Jurkat, Clone E6-1 (cell line): ENCODE measurements around the gene ADAP2.
A peak's percentile ranks its signal among the peaks of the same experiment; 100 is the strongest.
"Not testable (repeated sequence)": the region's sequence is repeated elsewhere in the genome, so short reads cannot be mapped to it uniquely, and the experiment has no call there.

Experiments used
- DNase-seq: peaks from one replicate; pipeline ENCODE4 v3.0.0-alpha.2; 2011; ENCODE audit warnings: low read depth, low spot score
- H3K4me3 ChIP-seq: 2 replicates; pipeline ENCODE4 v1.5.1; 2011; ENCODE audit warnings: mild to moderate bottlenecking, low read length, control low read depth, moderate library complexity

Gene ADAP2

GRCh38 chr17:30928584-30928983, 6.8 kb downstream of the ADAP2 start:
- DNase-seq, result no peak
- no peak overlapping the region for H3K4me3 ChIP-seq

GRCh38 chr17:30929081-30929633, 7.4 kb downstream of the ADAP2 start:
- no peak for DNase-seq

GRCh38 chr17:30929861-30930260, 8.1 kb downstream of the ADAP2 start:
- not testable (repeated sequence) for DNase-seq, H3K4me3 ChIP-seq

More at GRCh38 chr17:30929081-30929633, 7.4 kb downstream of the ADAP2 start:
- H3K4me3 ChIP-seq, result no peak overlapping the region

GRCh38 chr17:30930495-30930894, 8.8 kb downstream of the ADAP2 start:
- DNase-seq, result no peak
- no peak overlapping the region for H3K4me3 ChIP-seq

- not testable (repeated sequence) for DNase-seq, H3K4me3 ChIP-seq
These were observed 9.8 kb downstream of the ADAP2 start for GRCh38 chr17:30931582-30931981.

- no peak for DNase-seq
- no peak overlapping the region for H3K4me3 ChIP-seq
These were observed 12.2 kb downstream of the ADAP2 start for GRCh38 chr17:30933966-30934365.

GRCh38 chr17:30939051-30939689, 17.4 kb downstream of the ADAP2 start:
- DNase-seq, result no peak
- H3K4me3 ChIP-seq, result no peak overlapping the region

GRCh38 chr17:30942308-30943079, 20.7 kb downstream of the ADAP2 start:
- H3K4me3 ChIP-seq, result no peak overlapping the region
- peak; percentile 7 for DNase-seq

GRCh38 chr17:30947796-30948195, 26.1 kb downstream of the ADAP2 start:
- H3K4me3 ChIP-seq, result no peak overlapping the region
- no peak for DNase-seq

- no peak overlapping the region for H3K4me3 ChIP-seq
- DNase-seq, result no peak
These were observed 28.4 kb downstream of the ADAP2 start for GRCh38 chr17:30950189-30950588.

- H3K4me3 ChIP-seq, result no peak overlapping the region
- DNase-seq, result no peak
These were observed 29.1 kb downstream of the ADAP2 start for GRCh38 chr17:30950669-30951399.

GRCh38 chr17:30952638-30953393, 31.1 kb downstream of the ADAP2 start:
- no peak for DNase-seq
- no peak overlapping the region for H3K4me3 ChIP-seq

- no peak overlapping the region for H3K4me3 ChIP-seq
- DNase-seq, result no peak
These were observed 32.5 kb downstream of the ADAP2 start for GRCh38 chr17:30954046-30954830.

- H3K4me3 ChIP-seq, result no peak overlapping the region
- no peak for DNase-seq
These were observed 35.1 kb downstream of the ADAP2 start for GRCh38 chr17:30956764-30957374.

GRCh38 chr17:30957741-30958140, 36.0 kb downstream of the ADAP2 start:
- H3K4me3 ChIP-seq, result no peak overlapping the region
- DNase-seq, result no peak

GRCh38 chr17:30958187-30958586, 36.4 kb downstream of the ADAP2 start:
- no peak for DNase-seq
- no peak overlapping the region for H3K4me3 ChIP-seq

GRCh38 chr17:30961209-30962188, 39.8 kb downstream of the ADAP2 start:
- no peak for DNase-seq
- H3K4me3 ChIP-seq, result no peak overlapping the region
